HG03342 (cell line): ENCODE results near the gene FAM3A.

ENCODE experiments used
- ATAC-seq: cut with Tn5 transposase; IDR thresholded peaks from one replicate; pipeline ENCODE4 v1.9.1; 2021; ENCODE audit warnings: mild to moderate bottlenecking, moderate library complexity; ENCODE audit not compliant: unreplicated experiment

The FAM3A gene

GRCh38 chrX:154463611-154464220, 52.3 kb downstream of the FAM3A start:
- no peak for ATAC-seq

GRCh38 chrX:154462396-154462795, 53.6 kb downstream of the FAM3A start:
- ATAC-seq, result no peak

GRCh38 chrX:154460326-154460725, 55.7 kb downstream of the FAM3A start:
- ATAC-seq, result no peak

GRCh38 chrX:154459832-154460231, 56.2 kb downstream of the FAM3A start:
- ATAC-seq, result no peak

GRCh38 chrX:154458954-154459778, 56.9 kb downstream of the FAM3A start:
- no peak for ATAC-seq

GRCh38 chrX:154458116-154458953, 57.7 kb downstream of the FAM3A start, which contains the start of gene PLXNA3:
Gene PLXNA3, plus strand, starts transcription at chrX:154458281. Its CDS starts 1,903 bp downstream, at chrX:154460184.
- ATAC-seq, result peak; percentile 54

- ATAC-seq, result peak; percentile 60
These were observed 58.4 kb downstream of the FAM3A start for GRCh38 chrX:154457491-154458115.
